ENCODE measurements around the gene SETD1B.
"Not testable (repeated sequence)": the region's sequence is repeated elsewhere in the genome, so short reads cannot be mapped to it uniquely, and the experiment has no call there.

The SETD1B gene

DNA sequence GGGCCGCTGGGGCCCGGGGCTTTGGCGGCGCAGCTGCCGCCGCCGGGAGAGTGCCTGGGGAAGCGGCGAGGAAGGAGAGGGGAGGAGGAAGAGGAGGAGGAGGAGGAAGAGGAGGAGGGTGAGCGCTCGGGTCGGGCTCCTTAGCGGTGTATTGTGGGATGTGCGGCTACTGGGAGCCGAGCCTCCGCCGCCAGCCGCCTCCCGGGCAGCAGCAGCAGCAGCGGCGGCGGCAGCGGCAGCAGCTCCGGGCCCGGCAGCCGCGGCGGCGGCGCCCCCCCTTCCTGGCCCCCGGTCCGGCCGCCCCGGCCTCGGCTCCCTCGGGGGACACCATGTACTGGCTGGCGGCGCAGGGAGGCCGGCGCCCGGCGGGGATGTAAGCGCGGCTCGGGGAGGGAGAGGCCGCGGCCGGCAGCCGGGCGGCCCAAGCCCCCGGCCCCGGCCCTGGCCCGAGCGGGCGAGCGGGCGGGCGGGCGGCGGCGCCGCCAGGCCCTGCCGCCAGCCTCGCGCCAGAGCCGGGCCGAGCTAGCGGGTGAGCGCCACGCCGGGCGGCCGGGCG, at the start of gene SETD1B:
SETD1B (plus strand) TSS at position 149 of the 556 bp plus-strand sequence. CDS start 729 bp downstream, outside the sequence.
- Histone ChIP-seq H3K79me2 (ENCODE audit: low read length) (peaks cover 60% of the 10 kb centered on the region), H3K9me3 (replicated peaks; ENCODE audit: insufficient read depth, low read length) (no peaks in the 10 kb centered on the region), H3K36me3 (replicated peaks; ENCODE audit: insufficient read depth, low read length) (no peaks in the 10 kb centered on the region), H2AFZ (ENCODE audit: low read length) (no peak within 1 kb of the TSS), H3F3A (ENCODE audit: insufficient read depth, low read length) (peaks cover 21% of the 10 kb centered on the region), H3K4me2 (ENCODE audit: low read depth, low read length) (peak within 1 kb of the TSS; percentile 96; the same call in 1 of the 2 replicates), H3K9ac (ENCODE audit: low read length) (peak within 1 kb of the TSS; percentile 97), H3K9me2 (replicated peaks; ENCODE audit: insufficient read depth, low read length) (no peaks in the 10 kb centered on the region), H3K27ac (ENCODE audit: low read length) (peak within 1 kb of the TSS; percentile 99), H3K27me3 (replicated peaks; ENCODE audit: insufficient read depth, low read length) (no peaks in the 10 kb centered on the region), H3K4me1 (ENCODE audit: low read length) (peaks cover under 1% of the 10 kb centered on the region; the same call in 1 of the 2 replicates), H4K20me1 (ENCODE audit: insufficient read depth, low read length) (no peaks in the 10 kb centered on the region), H3K4me3 (ENCODE audit: low read length) (peak within 1 kb of the TSS; percentile 71)
- TF ChIP-seq EZH2 (optimal IDR thresholded peaks at IDR 0.05; ENCODE audit: low read depth, low read length), result no peak
- TF ChIP-seq CTCF (IDR thresholded peaks at IDR 0.05; ENCODE audit: low read length), result no peak
- no peak for TF ChIP-seq EZH2phosphoT487 (IDR thresholded peaks at IDR 0.05; ENCODE audit: low read length)
- peak; percentile 40 for DNase-seq

GRCh38 chr12:121754836-121755235, 49.0 kb upstream of the SETD1B start:
- Histone ChIP-seq H4K20me1 (ENCODE audit: insufficient read depth, low read length) (no peaks in the 10 kb centered on the region), H3K9ac (ENCODE audit: low read length) (no peak overlapping the region), H3K79me2 (ENCODE audit: low read length) (no peaks in the 10 kb centered on the region), H3K36me3 (replicated peaks; ENCODE audit: insufficient read depth, low read length) (no peaks in the 10 kb centered on the region), H3K9me3 (replicated peaks; ENCODE audit: insufficient read depth, low read length) (no peaks in the 10 kb centered on the region), H3K4me3 (ENCODE audit: low read length) (no peak overlapping the region), H2AFZ (ENCODE audit: low read length) (no peak overlapping the region), H3K9me2 (replicated peaks; ENCODE audit: insufficient read depth, low read length) (no peaks in the 10 kb centered on the region), H3K4me1 (ENCODE audit: low read length) (no peaks in the 10 kb centered on the region), H3K27ac (ENCODE audit: low read length) (no peak overlapping the region), H3F3A (ENCODE audit: insufficient read depth, low read length) (no peaks in the 10 kb centered on the region), H3K4me2 (ENCODE audit: low read depth, low read length) (no peak overlapping the region), H3K27me3 (replicated peaks; ENCODE audit: insufficient read depth, low read length) (no peaks in the 10 kb centered on the region)
- TF ChIP-seq CTCF (IDR thresholded peaks at IDR 0.05; ENCODE audit: low read length), result no peak
- no peak for TF ChIP-seq EZH2phosphoT487 (IDR thresholded peaks at IDR 0.05; ENCODE audit: low read length)
- no peak for TF ChIP-seq EZH2 (optimal IDR thresholded peaks at IDR 0.05; ENCODE audit: low read depth, low read length)
- no peak for DNase-seq

DNA sequence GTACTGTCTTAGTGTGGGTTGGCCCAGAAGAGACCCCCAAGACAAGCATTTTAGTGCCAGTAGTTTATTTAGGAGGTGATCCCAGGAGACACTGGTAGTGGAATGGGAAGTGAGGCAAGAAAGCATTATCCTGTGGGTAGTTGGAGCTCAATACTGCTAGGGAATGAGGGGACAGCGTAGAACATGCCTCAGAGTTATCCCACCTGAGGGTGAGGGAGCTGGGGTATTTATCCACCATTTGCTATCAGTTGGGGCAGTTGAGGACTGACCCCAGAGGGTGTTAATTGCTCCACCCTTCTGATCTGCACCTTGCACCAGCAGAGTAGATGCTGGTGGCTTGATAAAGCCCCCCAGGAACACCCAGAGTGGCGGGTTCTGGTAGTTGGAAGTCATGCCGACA, 48.2 kb upstream of the SETD1B start:
- TF ChIP-seq EZH2phosphoT487 (IDR thresholded peaks at IDR 0.05; ENCODE audit: low read length), result no peak
- TF ChIP-seq CTCF (IDR thresholded peaks at IDR 0.05; ENCODE audit: low read length), result no peak
- no peak for TF ChIP-seq EZH2 (optimal IDR thresholded peaks at IDR 0.05; ENCODE audit: low read depth, low read length)
- Histone ChIP-seq H3K4me3 (ENCODE audit: low read length) (no peak overlapping the region), H3K4me1 (ENCODE audit: low read length) (no peaks in the 10 kb centered on the region), H3K4me2 (ENCODE audit: low read depth, low read length) (no peak overlapping the region), H3K27me3 (replicated peaks; ENCODE audit: insufficient read depth, low read length) (no peaks in the 10 kb centered on the region), H3K9me2 (replicated peaks; ENCODE audit: insufficient read depth, low read length) (no peaks in the 10 kb centered on the region), H2AFZ (ENCODE audit: low read length) (no peak overlapping the region), H3K27ac (ENCODE audit: low read length) (no peak overlapping the region), H4K20me1 (ENCODE audit: insufficient read depth, low read length) (no peaks in the 10 kb centered on the region), H3K36me3 (replicated peaks; ENCODE audit: insufficient read depth, low read length) (no peaks in the 10 kb centered on the region), H3K9me3 (replicated peaks; ENCODE audit: insufficient read depth, low read length) (no peaks in the 10 kb centered on the region), H3K79me2 (ENCODE audit: low read length) (no peaks in the 10 kb centered on the region), H3F3A (ENCODE audit: insufficient read depth, low read length) (no peaks in the 10 kb centered on the region), H3K9ac (ENCODE audit: low read length) (no peak overlapping the region)
- no peak for DNase-seq

DNA sequence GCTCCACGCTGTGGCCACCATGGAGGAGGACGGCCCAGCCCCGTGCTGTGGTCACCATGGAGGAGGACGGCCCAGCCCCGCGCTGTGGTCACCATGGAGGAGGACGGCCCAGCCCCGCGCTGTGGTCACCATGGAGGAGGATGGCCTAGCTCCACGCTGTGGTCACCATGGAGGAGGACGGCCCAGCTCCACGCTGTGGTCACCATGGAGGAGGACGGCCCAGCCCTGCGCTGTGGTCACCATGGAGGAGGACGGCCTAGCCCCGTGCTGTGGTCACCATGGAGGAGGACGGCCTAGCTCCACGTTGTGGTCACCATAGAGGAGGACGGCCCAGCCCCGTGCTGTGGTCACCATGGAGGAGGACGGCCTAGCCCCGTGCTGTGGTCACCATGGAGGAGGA, 45.3 kb upstream of the SETD1B start:
- not testable (repeated sequence) for H3K79me2 ChIP-seq (ENCODE audit: low read length); DNase-seq; H3K4me3 ChIP-seq (ENCODE audit: low read length); H2AFZ ChIP-seq (ENCODE audit: low read length); H3K27ac ChIP-seq (ENCODE audit: low read length); H3K4me1 ChIP-seq (ENCODE audit: low read length); H3K9me2 ChIP-seq (replicated peaks; ENCODE audit: insufficient read depth, low read length); H3K27me3 ChIP-seq (replicated peaks; ENCODE audit: insufficient read depth, low read length); H4K20me1 ChIP-seq (ENCODE audit: insufficient read depth, low read length); H3K4me2 ChIP-seq (ENCODE audit: low read depth, low read length); H3F3A ChIP-seq (ENCODE audit: insufficient read depth, low read length); H3K36me3 ChIP-seq (replicated peaks; ENCODE audit: insufficient read depth, low read length); H3K9ac ChIP-seq (ENCODE audit: low read length); H3K9me3 ChIP-seq (replicated peaks; ENCODE audit: insufficient read depth, low read length)
